Effector memory CD4-positive, alpha-beta T cell (primary cell): ENCODE results near the gene SPINK8.
"Not testable (repeated sequence)": the region's sequence is repeated elsewhere in the genome, so short reads cannot be mapped to it uniquely, and the experiment has no call there.

Experiments used
- DNase-seq, 3 donors: peaks; one replicate each; pipeline ENCODE4 v3.0.0-alpha.2; 2020
- H3K27ac ChIP-seq: 2 replicates; pipeline ENCODE4 v1.7.0; 2013; ENCODE audit warnings: mild to moderate bottlenecking, low read length, moderate library complexity; ENCODE audit not compliant: insufficient read depth, poor library complexity, severe bottlenecking
- H3K27me3 ChIP-seq: replicated peaks from 2 replicates; pipeline ENCODE4 v1.7.0; 2013; ENCODE audit warnings: mild to moderate bottlenecking, low read length; ENCODE audit not compliant: insufficient read depth, control insufficient read depth, poor library complexity, severe bottlenecking
- H3K36me3 ChIP-seq: 2 replicates; pipeline ENCODE4 v1.7.0; 2013; ENCODE audit warnings: mild to moderate bottlenecking, low read length, moderate library complexity; ENCODE audit not compliant: control insufficient read depth, insufficient read depth
- H3K4me1 ChIP-seq: 2 replicates; pipeline ENCODE4 v1.7.0; 2013; ENCODE audit warnings: low read length, mild to moderate bottlenecking; ENCODE audit not compliant: control insufficient read depth, insufficient read depth, poor library complexity, severe bottlenecking
- H3K4me3 ChIP-seq: 2 replicates; pipeline ENCODE4 v1.7.0; 2013; ENCODE audit warnings: low read length, low read depth, mild to moderate bottlenecking; ENCODE audit not compliant: insufficient read depth, poor library complexity, severe bottlenecking
- H3K9me3 ChIP-seq: 2 replicates; pipeline ENCODE4 v1.7.0; 2013; ENCODE audit warnings: mild to moderate bottlenecking, low read length, moderate library complexity; ENCODE audit not compliant: control insufficient read depth

Gene SPINK8

DNA sequence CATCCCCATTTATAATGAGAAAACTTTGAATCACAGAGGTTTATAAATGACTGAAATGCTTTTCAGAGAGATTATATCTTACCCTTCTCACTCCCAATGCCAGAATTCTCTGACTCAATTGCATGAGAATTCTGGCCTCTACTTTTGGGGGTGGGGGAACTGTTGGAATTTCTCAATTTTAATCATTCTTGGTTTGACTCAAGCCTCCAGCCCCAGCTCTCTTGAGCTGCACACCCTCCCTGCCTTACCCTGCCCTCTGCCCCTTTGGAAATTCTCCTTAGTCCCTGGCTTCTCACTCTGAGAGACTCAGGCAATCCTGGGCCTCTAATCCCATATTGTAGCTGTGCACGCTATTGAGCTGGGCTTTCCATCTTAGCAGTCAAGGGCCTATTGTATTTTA is 48.3 kb downstream of the SPINK8 start:
- Histone ChIP-seq H3K27me3 (no peaks in the 10 kb centered on the region), H3K4me3 (no peak overlapping the region), H3K4me1 (no peaks in the 10 kb centered on the region), H3K9me3 (no peaks in the 10 kb centered on the region), H3K36me3 (peaks cover 3% of the 10 kb centered on the region), H3K27ac (no peak overlapping the region)
- DNase-seq = no peak

DNA sequence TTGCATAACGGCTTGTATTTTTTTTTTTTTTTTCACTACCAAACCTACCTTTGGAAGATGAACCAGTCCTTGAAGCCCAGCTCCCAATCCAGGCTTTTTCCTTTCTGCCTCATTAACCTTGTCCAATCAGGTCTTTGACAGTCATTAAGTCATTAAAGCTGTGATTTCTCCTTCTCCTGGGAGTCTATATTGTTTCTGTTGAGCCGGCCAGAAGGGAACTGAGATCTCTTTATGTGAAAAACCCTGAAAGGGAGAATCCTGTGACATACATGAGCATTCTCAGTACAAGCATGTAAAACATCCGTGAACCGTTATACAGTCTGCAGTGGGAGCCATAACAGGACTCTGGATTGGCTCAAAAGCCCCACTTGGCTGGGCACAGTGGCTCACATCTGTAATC is 52.6 kb downstream of the SPINK8 start:
- no peak overlapping the region for H3K27ac ChIP-seq
- no peaks in the 10 kb centered on the region for H3K36me3 ChIP-seq
- DNase-seq = no peak
- H3K9me3 ChIP-seq = no peaks in the 10 kb centered on the region
- H3K27me3 ChIP-seq = no peaks in the 10 kb centered on the region
- no peak overlapping the region for H3K4me3 ChIP-seq
- no peaks in the 10 kb centered on the region for H3K4me1 ChIP-seq

DNA sequence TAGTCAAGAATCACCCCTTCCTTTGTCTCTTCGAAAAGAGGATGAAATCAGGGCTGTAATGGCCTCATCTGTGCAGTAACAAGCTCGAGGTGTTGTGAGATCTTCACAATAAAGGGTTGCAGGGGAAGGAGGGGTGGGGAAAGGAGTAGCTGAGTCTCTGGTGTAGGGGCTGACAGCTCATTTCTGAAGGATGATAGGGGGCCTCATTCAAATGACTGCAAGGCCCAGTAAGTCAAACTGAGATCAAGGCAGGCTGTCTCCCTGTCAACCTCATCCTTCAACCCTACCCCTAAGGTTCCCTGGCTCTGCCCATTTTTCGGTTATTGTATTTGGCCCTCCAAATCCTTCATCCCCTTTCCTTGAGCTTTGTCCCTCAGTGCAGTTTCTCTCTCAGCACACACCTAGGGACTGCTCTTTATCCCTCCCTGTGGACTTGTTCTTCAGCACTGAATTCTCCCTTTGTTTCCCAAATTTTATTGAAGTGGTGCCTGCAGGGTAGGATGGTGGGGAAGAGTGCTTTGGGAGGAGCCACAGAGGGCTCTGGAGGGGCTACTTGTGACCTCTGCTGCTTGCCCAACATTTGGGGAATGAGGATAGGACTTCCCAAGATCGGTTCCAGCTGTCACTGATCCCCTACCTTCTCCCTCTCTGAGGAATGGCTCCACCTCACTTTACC is 54.4 kb downstream of the SPINK8 start:
- DNase-seq = no peak

DNA sequence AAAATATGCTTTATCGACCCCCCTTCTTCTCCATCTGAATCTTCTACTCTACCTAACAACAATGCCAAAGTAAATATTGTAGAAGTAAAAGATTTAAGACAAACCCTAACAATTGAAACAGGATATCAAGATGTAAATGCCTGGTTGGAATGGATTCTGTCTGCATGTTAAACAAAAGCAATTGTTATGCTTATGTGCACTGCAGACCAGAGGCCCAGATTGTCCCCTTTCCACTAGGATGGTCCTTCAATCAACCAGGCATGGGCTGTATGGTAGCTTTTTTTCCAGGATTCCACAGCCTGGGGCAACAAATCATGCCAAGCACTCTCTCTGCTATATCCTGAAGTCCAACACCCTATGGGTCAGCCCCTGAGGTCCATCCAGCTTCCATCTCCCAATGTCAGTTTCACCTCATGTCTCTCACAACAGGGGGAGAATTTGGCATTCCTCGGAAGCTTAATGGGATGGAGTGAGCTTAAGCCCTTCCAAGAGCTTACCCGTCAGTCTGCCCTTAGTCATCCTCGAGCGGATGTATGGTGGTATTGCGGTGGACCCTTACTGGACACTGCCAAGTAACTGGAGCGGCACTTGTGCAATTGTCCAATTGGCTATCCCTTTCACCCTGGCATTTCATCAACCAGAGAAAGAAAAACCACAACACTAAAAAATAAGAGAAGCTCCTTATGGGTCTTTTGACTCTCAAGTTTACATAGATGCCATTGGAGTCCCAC is 56.4 kb downstream of the SPINK8 start:
- Histone ChIP-seq H3K27me3 (no peaks in the 10 kb centered on the region), H3K4me3 (no peak overlapping the region), H3K4me1 (no peaks in the 10 kb centered on the region), H3K36me3 (no peaks in the 10 kb centered on the region), H3K27ac (no peak overlapping the region), H3K9me3 (no peaks in the 10 kb centered on the region)
- no peak for DNase-seq

More for the DNA sequence above, 54.4 kb downstream of the SPINK8 start:
- Histone ChIP-seq H3K27ac (no peak overlapping the region), H3K27me3 (no peaks in the 10 kb centered on the region), H3K4me1 (no peaks in the 10 kb centered on the region), H3K9me3 (no peaks in the 10 kb centered on the region), H3K4me3 (no peak overlapping the region), H3K36me3 (no peaks in the 10 kb centered on the region)

DNA sequence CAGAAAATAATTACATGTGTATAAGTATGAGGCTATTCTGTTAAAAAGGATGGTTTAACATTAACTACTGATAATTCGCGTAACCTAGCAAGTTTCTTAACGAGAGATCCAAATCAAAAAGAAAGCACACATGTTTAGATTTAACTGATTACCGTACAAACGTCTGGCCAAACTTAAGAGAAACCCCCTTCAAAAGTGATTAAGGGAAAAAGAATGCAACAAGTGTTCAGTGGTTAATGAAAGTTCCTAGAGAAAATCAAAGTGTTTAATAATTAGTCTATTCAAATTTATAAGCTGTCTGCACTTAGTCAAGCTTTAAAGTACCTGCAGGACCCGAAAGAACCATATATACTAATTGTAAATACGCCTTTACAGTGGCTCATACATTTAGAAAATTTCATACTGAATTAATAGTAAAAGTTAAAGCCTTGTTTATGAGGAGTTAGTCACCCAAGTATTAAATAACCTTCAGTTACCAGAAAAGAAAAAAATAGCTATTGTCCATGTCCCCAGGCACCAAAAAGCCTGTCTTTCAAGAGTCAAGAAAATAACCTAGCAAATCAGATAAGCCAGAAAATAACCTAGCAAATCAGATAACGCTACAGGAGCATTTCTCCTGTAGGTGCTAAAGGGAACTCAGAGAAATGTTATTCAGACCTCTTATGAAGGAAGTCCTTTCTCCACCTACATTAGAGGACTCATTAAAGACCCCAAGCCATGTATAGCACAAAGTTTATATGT is 58.0 kb downstream of the SPINK8 start:
- Histone ChIP-seq H3K4me1 (no peaks in the 10 kb centered on the region), H3K27me3 (no peaks in the 10 kb centered on the region), H3K9me3 (no peaks in the 10 kb centered on the region), H3K27ac (no peak overlapping the region), H3K4me3 (no peak overlapping the region), H3K36me3 (no peaks in the 10 kb centered on the region)
- no peak for DNase-seq

DNA sequence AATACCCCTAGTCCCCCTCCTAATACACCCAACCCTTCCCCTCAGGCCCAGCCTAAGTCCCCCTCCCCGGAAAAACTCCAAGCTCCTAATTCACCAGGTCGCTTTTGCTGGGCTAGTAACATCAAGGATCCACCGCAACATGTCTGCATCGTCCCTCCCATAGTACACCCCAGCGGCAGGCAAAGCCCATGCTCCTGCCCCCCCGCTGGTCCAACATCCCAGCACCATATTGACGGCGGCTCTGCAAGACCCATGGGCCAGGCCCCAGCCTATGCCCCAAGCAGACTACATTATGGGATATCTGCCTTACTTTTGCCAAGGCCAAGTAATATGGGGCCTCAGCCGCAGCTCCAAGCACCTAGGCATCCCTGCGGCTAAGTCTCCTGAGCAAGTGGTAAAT is 59.0 kb downstream of the SPINK8 start:
- H3K27me3 ChIP-seq = no peaks in the 10 kb centered on the region
- no peak overlapping the region for H3K4me3 ChIP-seq
- H3K36me3 ChIP-seq = no peaks in the 10 kb centered on the region
- H3K4me1 ChIP-seq = peaks cover under 1% of the 10 kb centered on the region
- DNase-seq = no peak
- no peaks in the 10 kb centered on the region for H3K9me3 ChIP-seq
- no peak overlapping the region for H3K27ac ChIP-seq

DNA sequence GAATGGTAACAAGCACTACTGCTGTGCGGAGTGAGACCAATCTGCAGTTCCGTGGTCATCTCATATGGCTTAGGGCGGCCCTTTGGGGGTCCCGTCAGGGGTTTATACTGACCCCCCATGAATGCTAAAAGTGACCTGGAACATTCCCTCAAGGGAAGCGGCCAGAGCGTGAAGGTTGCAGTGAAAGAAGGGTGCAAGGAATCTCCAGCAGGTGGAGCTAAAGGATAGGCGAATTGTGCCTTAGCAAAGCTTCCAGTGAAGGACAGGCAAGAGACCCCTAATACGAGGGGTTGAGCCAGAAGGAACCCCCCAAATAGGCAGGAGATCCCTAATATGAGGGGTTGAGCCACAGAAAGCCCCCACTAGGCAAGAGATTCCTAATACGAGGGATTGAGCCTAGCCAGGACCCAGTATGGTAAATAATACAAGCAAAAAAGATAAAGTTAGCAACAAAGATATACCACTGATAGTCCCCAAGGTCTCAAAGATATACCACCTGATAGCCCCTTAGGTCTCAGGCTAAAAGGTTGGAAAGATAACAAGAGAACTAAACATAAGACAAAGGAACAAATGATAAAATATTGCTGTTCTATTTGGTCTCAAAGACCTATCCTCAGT is 59.8 kb downstream of the SPINK8 start:
- no peaks in the 10 kb centered on the region for H3K9me3 ChIP-seq
- no peak overlapping the region for H3K4me3 ChIP-seq
- H3K27me3 ChIP-seq = no peaks in the 10 kb centered on the region
- H3K27ac ChIP-seq = no peak overlapping the region
- no peaks in the 10 kb centered on the region for H3K36me3 ChIP-seq
- H3K4me1 ChIP-seq = peaks cover 8% of the 10 kb centered on the region
- peak; percentile 18 to 42 (median 22) for DNase-seq

DNA sequence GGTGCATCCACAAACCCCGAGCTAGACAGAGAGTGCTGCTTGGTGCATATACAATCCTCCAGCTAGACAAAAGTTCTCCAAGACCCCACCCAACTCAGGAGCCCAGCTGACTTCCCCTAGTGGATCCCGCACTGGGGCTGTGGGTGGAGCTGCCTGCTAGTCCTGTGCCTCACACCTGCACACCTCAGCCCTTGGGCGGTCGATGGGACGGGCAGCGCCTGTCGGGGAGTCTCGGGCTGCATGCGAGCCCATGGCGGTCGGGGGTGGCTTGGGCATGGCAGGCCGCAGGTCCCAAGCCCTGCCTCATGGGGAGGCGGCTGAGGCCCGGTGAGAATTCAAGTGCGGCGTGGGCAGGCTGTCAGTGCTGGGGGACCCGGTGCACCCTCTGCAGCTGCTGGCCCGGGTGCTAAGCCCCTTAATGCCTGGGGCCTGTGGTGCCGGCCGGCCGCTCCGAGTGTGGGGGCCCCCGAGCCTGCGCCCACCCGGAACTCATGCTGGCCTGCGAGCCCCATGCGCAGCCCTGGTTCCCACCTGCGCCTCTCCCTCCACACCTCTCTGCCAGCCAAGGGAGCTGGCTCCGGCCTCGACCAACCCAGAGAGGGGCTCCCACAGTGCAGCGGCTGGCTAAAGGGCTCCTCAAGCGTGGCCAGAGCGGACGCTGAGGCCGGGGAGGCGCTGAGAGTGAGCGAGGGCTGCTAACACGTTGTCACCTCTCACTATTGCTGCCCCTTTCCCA is 61.5 kb downstream of the SPINK8 start:
- H3K9me3 ChIP-seq = no peaks in the 10 kb centered on the region
- H3K36me3 ChIP-seq = no peaks in the 10 kb centered on the region
- DNase-seq = no peak
- no peak overlapping the region for H3K4me3 ChIP-seq
- H3K4me1 ChIP-seq = peaks cover 18% of the 10 kb centered on the region
- H3K27ac ChIP-seq = no peak overlapping the region
- no peaks in the 10 kb centered on the region for H3K27me3 ChIP-seq

DNA sequence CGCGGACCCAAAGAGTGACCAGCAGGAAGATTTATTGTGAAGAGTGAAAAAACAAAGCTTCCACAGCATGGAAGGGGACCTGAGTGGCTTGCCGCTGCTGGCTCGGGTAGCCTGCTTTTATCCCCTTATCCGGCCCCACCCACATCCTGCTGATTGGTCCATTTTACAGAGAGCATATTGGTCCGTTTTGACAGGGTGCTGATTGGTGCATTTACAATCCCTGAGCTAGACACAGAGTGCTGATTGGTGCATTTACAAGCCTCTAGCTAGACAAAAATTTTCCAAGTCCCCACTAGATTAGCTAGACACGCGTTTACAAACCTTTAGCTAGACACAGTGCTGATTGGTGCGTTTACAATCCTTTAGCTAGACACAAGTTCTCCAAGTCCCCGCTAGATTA is 62.2 kb downstream of the SPINK8 start:
- H3K4me3 ChIP-seq, DNase-seq, H3K27me3 ChIP-seq, H3K27ac ChIP-seq, H3K9me3 ChIP-seq, H3K36me3 ChIP-seq: not testable (repeated sequence)
- peaks cover 18% of the 10 kb centered on the region for H3K4me1 ChIP-seq
